Right atrium auricular region (tissue), 2 donors: ENCODE data around the gene VAMP2. TPM values are rescaled to one million over a fixed set of nuclear protein-coding genes. Genes with fewer than 3 reads are reported as not detected.
A peak's percentile ranks its signal among the peaks of the same experiment; 100 is the strongest.

Experiments used
- DNase-seq: peaks from one replicate; pipeline ENCODE4 v3.0.0-alpha.2; 2019; ENCODE audit warnings: low spot score
- H3K27ac ChIP-seq, 2 donors: fragments of 200-600 bp; sonication (generic); 1 replicate in 1 of 2; 2 replicates in 1 of 2; pipeline ENCODE4 v1.5.1; 2016 to 2019
- H3K27me3 ChIP-seq, 2 donors: fragments of 200-600 bp; sonication (generic); one replicate each; pipeline versions ENCODE4 v1.5.1 to v1.6.0; 2017 to 2019
- H3K36me3 ChIP-seq: fragments of 200-600 bp; sonication (generic); one replicate; pipeline ENCODE4 v1.5.1; 2016
- H3K4me1 ChIP-seq, 2 donors: fragments of 200-600 bp; sonication (generic); one replicate each; pipeline versions ENCODE4 v1.5.1 to v1.6.0; 2017 to 2019
- H3K4me3 ChIP-seq, 2 donors: fragments of 200-600 bp; sonication (generic); 1 replicate in 1 of 2; 2 replicates in 1 of 2; pipeline ENCODE4 v1.5.1; 2017 to 2019; ENCODE audit warnings: mild to moderate bottlenecking in 1 of 2, moderate library complexity in 1 of 2
- H3K9me3 ChIP-seq, 2 donors: fragments of 200-600 bp; sonication (generic); one replicate each; pipeline ENCODE4 v1.5.1; 2019
- CTCF ChIP-seq, 2 donors: fragments of 200-600 bp; sonication (generic); IDR thresholded peaks; one replicate each; pipeline ENCODE4 v1.5.1; 2019; ENCODE audit warnings: antibody characterized with exemption in 2 of 2
- total RNA-seq, 2 donors: library from RNA; depleted of rRNA; stranded (reverse); fragments of >200 nt; gene quantifications; one replicate each; pipeline ENCODE4 v1.1.0, GENCODE V29; 2016

VAMP2 gene
- total RNA-seq, 2 donors from 2014 or later, result 27.4 to 39.7 TPM

GRCh38 chr17:8121681-8122421, 40.9 kb downstream of the VAMP2 start:
- TF ChIP-seq CTCF (IDR thresholded peaks at IDR 0.05), result peak; percentile 35 to 76
- Histone ChIP-seq H3K36me3 (no peaks in the 10 kb centered on the region), H3K4me3 (peak overlapping the region; percentile 38 to 63), H3K4me1 (peaks cover 0 to 79% of the 10 kb centered on the region in 2 donors), H3K27ac (peak overlapping the region; percentile 46 to 71), H3K27me3 (no peaks in the 10 kb centered on the region), H3K9me3 (no peaks in the 10 kb centered on the region)
- no peak for DNase-seq

GRCh38 chr17:8121407-8121680, 41.4 kb downstream of the VAMP2 start:
- Histone ChIP-seq H3K4me1 (peaks cover 0 to 76% of the 10 kb centered on the region in 2 donors), H3K27me3 (no peaks in the 10 kb centered on the region), H3K9me3 (no peaks in the 10 kb centered on the region), H3K4me3 (peak overlapping the region; percentile 38 to 63), H3K36me3 (no peaks in the 10 kb centered on the region), H3K27ac (peak overlapping the region; percentile 46 to 71)
- DNase-seq, result no peak
- no peak for TF ChIP-seq CTCF (IDR thresholded peaks at IDR 0.05)

- Histone ChIP-seq H3K4me1 (peaks cover 0 to 70% of the 10 kb centered on the region in 2 donors), H3K4me3 (peak overlapping the region; percentile 38 to 63), H3K27ac (peak overlapping the region; percentile 80 to 88), H3K9me3 (no peaks in the 10 kb centered on the region), H3K36me3 (no peaks in the 10 kb centered on the region), H3K27me3 (no peaks in the 10 kb centered on the region)
- TF ChIP-seq CTCF (IDR thresholded peaks at IDR 0.05), result peak in 1 of 2 donors; percentile 30
- no peak for DNase-seq
These were observed 42.0 kb downstream of the VAMP2 start for GRCh38 chr17:8120520-8121406.

- no peak for TF ChIP-seq CTCF (IDR thresholded peaks at IDR 0.05)
- Histone ChIP-seq H3K4me3 (peak overlapping the region; percentile 42 to 65), H3K27me3 (no peaks in the 10 kb centered on the region), H3K9me3 (no peaks in the 10 kb centered on the region), H3K27ac (peak overlapping the region; percentile 80 to 88), H3K36me3 (no peaks in the 10 kb centered on the region), H3K4me1 (peaks cover 0 to 61% of the 10 kb centered on the region in 2 donors)
- DNase-seq, result peak; percentile 85
These were observed 42.9 kb downstream of the VAMP2 start for GRCh38 chr17:8119581-8120519.

- H3K9me3 ChIP-seq, result no peaks in the 10 kb centered on the region
- DNase-seq, result peak; percentile 92
- no peaks in the 10 kb centered on the region for H3K27me3 ChIP-seq
- no peaks in the 10 kb centered on the region for H3K36me3 ChIP-seq
- peak overlapping the region; percentile 42 to 65 for H3K4me3 ChIP-seq
- TF ChIP-seq CTCF (IDR thresholded peaks at IDR 0.05), result peak; percentile 84 to 95
- H3K27ac ChIP-seq, result peak overlapping the region; percentile 80 to 88
- peaks cover 0 to 53% of the 10 kb centered on the region in 2 donors for H3K4me1 ChIP-seq
These were observed 43.8 kb downstream of the VAMP2 start for GRCh38 chr17:8118769-8119580.
